Hematopoietic multipotent progenitor cell treated with erythropoietin and hydrocortisone succinate and interleukin-3 and kit ligand, for 6 days (in vitro differentiated cells): ENCODE results near the gene SARNP.

Experiments used
- DNase-seq: peaks from one replicate; pipeline ENCODE4 v3.0.0-alpha.2; 2015

Gene SARNP

DNA sequence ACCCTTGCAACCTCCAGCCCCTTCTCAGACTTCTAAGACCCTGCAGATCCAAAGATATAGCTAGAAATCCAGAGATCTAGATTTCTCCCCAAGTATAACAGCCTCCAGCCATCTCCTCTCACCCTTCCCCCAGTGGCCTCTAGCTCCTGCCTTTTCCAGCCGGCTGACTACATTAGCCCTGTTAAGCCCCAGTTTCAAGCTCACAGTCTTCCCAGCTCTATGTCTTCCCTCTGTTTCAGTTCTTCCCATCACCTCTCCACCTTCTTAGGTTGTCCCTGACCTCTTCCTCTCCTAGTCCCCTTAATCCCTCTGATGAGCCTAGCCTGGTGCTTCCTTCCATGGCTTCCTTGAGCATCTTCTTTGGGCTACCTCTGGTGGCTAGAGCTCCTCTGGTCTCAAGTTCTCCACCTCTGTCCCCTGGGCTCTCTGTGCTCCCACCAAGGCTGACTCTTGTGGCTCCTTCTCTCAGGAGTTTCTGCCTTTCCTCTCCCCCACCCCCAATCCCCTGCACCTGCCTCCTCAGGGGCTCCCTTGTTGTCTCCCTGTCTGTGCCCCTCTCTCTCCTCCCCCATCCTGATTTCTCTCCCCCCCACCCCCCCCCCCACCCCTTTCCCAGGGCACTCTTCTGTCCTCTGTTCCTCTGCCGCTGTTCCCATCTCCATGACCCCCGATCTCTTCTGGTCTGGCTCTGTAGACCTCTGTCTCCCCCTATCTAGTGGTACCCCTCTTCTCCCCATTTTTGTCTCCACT is 75.4 kb downstream of the SARNP start:
- DNase-seq = no peak

DNA sequence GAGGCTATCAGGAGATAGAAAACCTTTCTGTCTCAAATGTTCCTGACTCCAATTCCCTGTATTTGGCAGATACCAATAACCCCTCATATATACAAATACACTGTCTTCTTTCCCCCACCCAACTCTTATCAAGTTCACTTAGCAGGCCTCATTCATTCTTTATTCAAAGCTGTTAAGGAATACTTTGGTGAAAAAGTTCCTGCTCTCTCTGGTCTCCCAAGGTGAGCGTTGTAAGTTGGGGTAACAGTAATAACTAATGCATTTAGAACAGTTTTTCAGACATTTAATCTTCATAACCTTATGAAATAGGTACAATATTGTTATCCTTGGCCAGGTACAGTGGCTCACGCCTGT is 78.5 kb downstream of the SARNP start:
- DNase-seq = no peak

GRCh38 chr12:55738123-55739024 is 79.2 kb downstream of the SARNP start:
- peak; percentile 96 for DNase-seq

GRCh38 chr12:55737581-55738122 is 79.9 kb downstream of the SARNP start:
- DNase-seq = peak; percentile 39

DNA sequence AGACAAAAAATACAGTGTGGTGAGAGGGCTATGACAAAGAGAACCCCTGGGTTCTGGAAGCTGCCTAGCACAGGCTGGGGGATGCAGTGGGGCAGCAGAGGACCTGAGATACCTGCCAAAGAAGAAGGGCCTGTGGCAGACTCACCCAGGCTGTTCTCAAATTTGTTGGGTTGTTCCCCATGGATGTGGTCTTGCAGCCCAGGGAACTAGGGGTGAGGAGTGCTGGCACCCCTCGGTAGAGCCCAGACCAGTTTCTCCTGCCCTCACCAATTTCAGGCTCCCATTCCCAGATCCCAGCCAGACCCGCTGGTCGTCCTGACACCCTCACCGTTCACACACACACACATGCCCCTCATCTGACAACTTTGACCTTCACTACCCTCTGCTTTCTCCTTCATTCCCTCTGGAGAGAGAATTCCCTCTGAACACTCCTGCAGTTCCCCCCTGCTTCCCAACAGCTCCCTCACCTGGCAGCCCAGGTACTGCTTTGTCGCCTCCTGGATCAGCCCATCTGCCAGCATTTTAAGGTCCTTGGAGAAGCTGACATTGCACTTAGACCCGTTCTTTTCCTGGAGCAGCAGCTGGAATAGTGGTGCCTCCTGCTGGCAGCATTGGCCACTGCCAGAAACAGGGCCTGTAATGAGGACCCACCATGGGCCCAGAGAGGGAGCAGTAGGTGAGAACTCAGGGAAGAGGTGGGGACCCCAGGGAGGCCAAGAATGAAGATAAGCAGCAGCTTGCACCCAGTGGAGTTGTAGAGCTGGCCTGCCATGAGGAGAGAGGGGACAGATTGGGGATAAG is 80.5 kb downstream of the SARNP start:
- DNase-seq = peak; percentile 89

DNA sequence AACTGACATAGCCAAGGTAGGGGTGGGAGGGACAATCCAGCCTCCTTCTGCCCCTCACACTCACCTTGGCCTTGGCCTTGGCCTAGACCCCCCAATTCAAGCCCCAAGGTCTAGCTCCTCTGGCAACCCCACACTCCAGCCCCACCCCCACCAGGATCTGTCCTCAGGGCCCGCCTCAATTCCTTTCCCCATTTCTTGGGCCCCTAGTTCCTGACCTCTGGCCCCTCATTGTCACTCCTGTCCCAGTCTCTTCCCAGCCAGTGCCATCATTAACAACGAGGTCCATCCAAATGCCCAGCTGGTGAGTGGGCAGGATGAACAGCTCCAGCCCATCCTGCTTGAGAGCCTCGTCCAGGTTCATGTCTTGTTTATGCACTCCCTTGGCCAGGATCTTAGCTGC is 81.4 kb downstream of the SARNP start:
- no peak for DNase-seq

- DNase-seq = no peak
Measured at GRCh38 chr12:55734595-55734994, 82.9 kb downstream of the SARNP start.

DNA sequence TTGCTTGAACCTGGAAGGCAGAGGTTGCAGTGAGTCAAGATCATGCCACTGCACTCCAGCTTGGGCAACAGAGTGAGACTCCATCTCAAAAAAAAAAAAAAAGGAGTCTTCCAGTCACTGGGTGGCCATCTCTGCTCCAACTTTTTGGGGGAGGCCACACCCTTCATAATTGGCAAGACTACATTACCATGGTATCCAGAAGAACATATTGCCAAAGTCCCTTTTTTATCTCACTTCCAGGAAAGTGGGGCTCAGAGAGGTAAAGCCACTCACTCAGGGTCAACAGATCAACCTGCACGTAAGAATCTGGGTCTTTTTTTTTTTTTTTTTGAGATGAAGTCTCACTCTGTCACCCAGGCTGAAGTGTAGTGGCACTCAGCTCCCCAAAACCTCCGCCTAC is 83.7 kb downstream of the SARNP start:
- peak; percentile 51 for DNase-seq

- no peak for DNase-seq
Measured at GRCh38 chr12:55733021-55733555, 84.4 kb downstream of the SARNP start.

DNA sequence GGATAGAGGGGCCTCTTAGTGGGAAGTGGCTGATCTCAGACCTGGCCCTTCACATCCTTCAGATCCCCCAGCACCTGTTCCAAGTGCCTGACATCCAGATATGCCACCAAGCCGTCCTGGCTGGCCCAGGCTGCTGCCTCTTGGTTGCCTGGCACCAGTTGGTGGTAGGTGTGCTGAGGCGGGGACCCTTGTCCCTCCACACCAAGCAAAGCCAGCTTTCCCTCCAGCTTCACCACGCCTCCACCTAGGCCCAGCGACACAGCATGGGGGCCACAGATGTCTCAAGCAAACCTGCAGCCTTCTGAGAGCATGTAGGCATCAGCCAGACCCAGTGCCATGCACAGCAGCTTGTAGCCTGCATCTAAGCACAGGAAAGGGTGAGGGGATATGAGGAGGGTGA is 85.2 kb downstream of the SARNP start:
- DNase-seq = no peak

- DNase-seq = peak; percentile 82
Measured at GRCh38 chr12:55729819-55730818, 87.4 kb downstream of the SARNP start.

DNA sequence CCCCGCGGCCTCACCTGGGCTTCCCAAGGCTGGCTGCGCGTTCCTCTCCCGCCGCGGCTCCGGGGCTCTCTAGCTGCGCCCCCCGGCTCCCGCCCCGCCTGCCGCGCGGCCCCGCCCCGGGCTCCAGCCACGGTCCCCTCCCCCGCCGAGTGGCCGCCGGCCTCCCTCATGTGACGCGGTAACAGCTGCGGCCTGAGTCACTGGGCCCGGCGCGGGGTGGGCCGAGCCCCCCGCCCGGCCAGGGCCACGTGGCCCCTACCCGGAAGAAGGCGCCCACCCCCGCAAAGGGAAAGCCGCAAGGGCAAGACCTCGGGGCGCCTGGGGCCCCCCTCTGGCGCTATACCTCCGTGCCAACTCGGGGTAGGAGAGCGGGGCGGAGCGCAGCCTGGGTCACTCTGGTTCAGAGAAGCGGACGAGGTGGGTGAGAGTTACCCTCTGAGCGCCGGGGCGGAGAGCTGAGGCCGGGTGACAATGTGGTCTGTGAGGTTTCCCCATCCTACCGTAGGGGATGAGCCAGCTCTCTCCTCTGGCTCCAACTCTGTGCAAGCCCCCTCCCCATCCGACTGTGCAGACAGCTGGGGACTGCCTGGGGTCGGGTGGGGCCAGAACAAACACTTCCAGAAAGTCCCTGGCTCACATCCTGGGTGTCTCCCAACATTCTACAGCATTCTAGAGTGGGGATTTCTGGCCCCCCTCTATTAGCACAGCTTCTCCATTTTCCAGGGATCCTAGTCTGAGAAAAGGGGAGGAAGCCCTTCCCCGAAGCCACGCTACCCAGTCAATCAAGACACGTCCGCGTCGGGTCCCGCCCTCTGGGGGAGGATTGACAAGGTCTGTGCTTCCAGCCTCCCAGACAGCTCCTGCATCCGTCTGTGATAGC is 88.3 kb downstream of the SARNP start, which contains the start of gene CD63:
CD63 (minus strand) TSS at position 71 of the 880 bp plus-strand sequence. CDS start 668 bp downstream, outside the sequence.
- DNase-seq = peak; percentile 93

DNA sequence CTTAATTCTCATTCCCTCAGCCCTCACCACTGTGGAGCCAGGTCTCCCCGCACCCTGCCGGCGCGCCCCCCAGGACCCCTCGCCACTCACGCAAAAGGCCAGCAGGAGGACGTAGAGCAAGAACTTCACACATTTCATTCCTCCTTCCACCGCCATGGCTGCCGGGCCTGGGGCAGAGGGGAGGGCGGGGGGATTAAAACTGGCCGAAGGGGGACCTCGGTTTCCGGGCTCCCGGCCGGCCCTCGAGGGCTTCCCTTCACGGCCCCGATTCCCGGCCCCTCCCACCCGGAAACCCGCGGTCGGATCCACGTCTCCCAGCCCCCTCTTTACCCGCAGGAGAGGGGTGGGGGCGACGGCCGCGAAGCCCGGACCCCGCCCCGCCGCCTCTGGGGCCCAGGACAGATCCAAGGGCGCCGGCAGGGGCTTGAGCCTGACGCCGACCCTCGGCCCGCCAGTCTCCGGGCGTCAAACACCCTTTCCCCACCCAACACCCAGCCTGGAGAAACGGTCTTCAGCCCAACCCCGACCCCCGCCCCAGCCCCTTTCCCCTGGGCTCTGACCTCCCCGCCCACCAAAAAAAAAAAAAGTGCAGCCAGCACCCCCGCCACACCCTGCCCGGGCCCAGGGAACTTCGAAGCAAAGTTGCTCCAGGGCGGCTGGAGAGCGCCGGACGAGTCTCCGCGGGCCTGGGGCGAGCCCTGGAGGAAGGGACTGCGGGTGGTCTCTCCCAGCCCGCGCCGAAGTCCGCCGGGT is 89.2 kb downstream of the SARNP start:
- DNase-seq = peak; percentile 58

DNA sequence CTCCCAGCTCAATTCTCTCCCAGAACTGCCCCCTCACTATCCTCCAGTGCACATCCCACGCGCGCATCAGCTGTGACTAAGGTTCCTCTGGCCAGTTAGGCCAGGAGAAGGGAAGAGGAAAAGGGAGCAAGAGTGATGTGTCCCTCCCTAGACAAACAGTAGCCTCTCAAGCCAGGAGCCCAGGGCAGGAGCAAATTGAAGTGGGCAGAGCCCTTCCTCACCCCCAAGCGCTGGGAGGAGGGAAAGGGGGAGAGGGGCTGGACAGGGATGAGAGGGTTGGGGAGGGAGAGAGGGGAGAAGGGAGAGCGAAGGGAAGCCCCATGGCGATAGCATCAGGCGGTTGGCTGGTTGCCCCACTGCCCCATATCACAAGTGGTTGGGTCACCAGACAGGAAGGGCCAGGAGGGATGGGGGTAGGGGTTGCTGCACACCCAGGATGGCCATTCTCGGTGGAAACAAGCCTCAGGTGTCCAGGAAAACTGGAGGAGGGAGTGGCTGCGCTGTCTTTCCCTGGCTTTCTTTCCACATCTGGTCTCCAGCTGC is 89.8 kb downstream of the SARNP start:
- peak; percentile 77 for DNase-seq

DNA sequence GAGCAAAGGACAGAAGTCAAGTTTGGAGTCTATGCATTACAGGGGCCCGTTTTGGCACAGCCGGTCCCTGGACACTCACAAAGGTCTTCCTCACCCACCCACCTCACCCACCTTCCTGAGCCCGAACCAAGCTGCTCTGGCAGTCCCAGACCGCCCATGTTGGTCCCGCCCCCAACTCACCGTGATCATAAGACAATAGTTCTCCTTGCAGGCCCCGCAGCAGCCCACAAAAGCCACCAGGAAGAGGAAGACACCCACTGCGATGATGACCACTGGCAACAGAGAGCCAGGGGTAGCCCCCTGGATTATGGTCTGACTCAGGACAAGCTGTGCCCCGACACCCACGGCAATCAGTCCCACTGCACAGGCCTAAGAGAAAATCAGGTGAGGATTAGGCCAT is 90.6 kb downstream of the SARNP start:
- no peak for DNase-seq

GRCh38 chr12:55725556-55725955 is 92.0 kb downstream of the SARNP start:
- no peak for DNase-seq

- DNase-seq = no peak
Measured at GRCh38 chr12:55724940-55725309, 92.6 kb downstream of the SARNP start.

GRCh38 chr12:55724226-55724939 is 93.1 kb downstream of the SARNP start:
- peak; percentile 91 for DNase-seq
